HAP-1 (cell line): ENCODE data around the gene ERCC6L.
"Not testable (repeated sequence)": the region's sequence is repeated elsewhere in the genome, so short reads cannot be mapped to it uniquely, and the experiment has no call there.

Experiments used
- DNase-seq, 2 experiments: peaks; one replicate each; pipeline ENCODE4 v3.0.0-alpha.2; 2016 to 2020; ENCODE audit warnings: low spot score in 2 of 2
- H3K27me3 ChIP-seq: fragments of 250-450 bp; sonication (Bioruptor Pico); 2 replicates; pipeline ENCODE4 v1.5.1; 2020; ENCODE audit warnings: low read depth, mild to moderate bottlenecking, moderate library complexity
- H3K36me3 ChIP-seq: fragments of 250-450 bp; sonication (Bioruptor Pico); replicated peaks from 2 replicates; pipeline ENCODE4 v1.5.1; 2020; ENCODE audit warnings: mild to moderate bottlenecking
- H3K4me1 ChIP-seq: fragments of 250-450 bp; sonication (Bioruptor Pico); 2 replicates; pipeline ENCODE4 v1.5.1; 2020; ENCODE audit warnings: mild to moderate bottlenecking
- H3K4me3 ChIP-seq: fragments of 250-450 bp; sonication (Bioruptor Pico); 2 replicates; pipeline ENCODE4 v1.5.1; 2020; ENCODE audit warnings: mild to moderate bottlenecking, moderate library complexity
- H3K9me3 ChIP-seq: fragments of 250-450 bp; sonication (Bioruptor Pico); 2 replicates; pipeline ENCODE4 v1.5.1; 2020; ENCODE audit warnings: mild to moderate bottlenecking, moderate library complexity
- in situ Hi-C: fragments of 300-500 bp; cut with MboI; formaldehyde crosslinking; loops from 3 replicates; pipeline ENCODE4 v1.14.3; 2020; ENCODE audit warnings: low sequenced_read_pairs, inconsistent platforms, mixed read lengths

The ERCC6L gene

DNA sequence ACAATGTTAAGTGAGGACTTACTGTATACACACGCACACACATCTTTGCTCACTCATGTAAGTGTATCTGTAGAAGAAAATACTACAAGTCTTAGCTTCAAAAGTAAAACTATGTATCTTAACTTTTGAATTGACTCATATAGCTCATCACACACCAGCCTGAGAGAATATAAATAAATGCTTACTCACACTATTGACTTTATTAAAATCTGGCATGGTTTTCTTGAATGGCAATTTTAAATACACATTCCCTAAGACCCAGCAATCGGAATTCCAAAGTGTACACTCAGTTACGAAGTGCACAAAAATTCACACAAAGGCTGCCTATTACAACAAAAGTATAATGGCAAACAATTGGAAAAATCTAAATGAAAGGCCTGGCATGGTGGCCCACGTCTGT is 2.0 kb downstream of the ERCC6L start:
- H3K4me1 ChIP-seq, result peaks cover 5% of the 10 kb centered on the region
- H3K27me3 ChIP-seq, result no peaks in the 10 kb centered on the region
- no peak for DNase-seq
- peaks cover 20% of the 10 kb centered on the region for H3K36me3 ChIP-seq
- H3K9me3 ChIP-seq, result no peaks in the 10 kb centered on the region
- in situ Hi-C loops, result no loop called here
- no peak overlapping the region for H3K4me3 ChIP-seq

DNA sequence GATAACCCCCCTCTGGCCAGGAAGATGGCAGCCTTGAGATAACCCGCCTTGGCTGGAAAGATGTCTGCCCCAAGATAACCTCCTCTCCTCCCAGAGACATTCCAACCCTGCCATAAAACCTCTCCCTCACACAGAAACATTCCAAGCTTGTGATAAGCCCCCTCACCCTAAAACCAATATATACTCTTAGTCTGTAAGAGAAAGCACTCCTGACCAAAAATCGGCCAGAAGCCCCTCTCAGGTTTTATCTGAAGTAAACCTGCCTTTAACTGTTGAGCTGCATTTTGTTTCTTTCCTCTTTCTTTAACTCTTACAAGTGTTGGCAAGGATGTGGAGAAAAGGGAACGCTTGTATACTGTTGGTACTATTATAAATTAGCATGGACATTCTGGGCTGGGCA is 8.5 kb downstream of the ERCC6L start:
- in situ Hi-C loops, result no loop called here
- Histone ChIP-seq H3K4me3 (no peak overlapping the region), H3K9me3 (peaks cover 8% of the 10 kb centered on the region), H3K36me3 (peaks cover 23% of the 10 kb centered on the region), H3K27me3 (no peaks in the 10 kb centered on the region), H3K4me1 (peaks cover 10% of the 10 kb centered on the region)
- DNase-seq, result no peak

DNA sequence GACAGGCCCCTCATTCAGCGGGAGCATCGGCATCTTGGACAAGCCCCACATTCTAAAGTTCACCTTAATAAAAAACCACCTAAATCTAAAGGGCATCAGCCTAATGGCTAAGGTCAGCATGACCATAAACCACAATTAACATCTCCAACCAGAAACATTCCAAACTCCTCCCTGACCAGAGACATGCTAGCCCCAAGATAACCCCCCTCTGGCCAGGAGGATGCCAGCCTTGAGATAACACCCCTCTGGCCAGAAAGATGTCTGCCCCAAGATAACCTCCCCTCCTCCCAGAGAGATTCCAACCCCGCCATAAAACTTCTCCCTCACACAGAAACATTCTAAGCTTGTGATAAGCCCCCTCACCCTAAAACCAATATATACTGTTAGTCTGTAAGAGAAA is 18.5 kb downstream of the ERCC6L start:
- H3K9me3 ChIP-seq, H3K4me1 ChIP-seq, H3K4me3 ChIP-seq, H3K36me3 ChIP-seq, in situ Hi-C loops, DNase-seq, H3K27me3 ChIP-seq: not testable (repeated sequence)

DNA sequence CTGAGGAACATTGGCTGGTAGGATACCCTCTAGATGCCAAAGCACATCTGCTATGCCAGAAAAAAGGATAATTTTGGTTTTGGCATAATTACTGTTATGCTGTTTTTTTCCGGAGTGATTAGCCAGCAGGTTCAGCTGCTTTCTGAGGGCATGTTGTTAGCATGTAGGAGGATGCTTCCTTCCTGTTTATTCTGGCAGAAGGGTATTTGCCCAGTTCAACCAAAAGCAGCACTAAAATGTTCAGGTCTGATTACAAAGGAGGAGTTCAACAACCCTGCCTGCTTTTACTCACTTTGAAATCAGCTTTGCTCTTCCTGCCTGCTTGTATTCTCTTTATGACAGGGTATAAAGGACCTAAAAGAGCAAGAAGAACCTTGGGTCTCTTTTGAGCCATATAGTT is 21.9 kb downstream of the ERCC6L start:
- no peak overlapping the region for H3K4me3 ChIP-seq
- in situ Hi-C loops, result no loop called here
- H3K36me3 ChIP-seq, result peaks cover 6% of the 10 kb centered on the region
- no peaks in the 10 kb centered on the region for H3K4me1 ChIP-seq
- no peak for DNase-seq
- H3K9me3 ChIP-seq, result peaks cover 3% of the 10 kb centered on the region; the same call in 1 of the 2 replicates
- no peaks in the 10 kb centered on the region for H3K27me3 ChIP-seq

DNA sequence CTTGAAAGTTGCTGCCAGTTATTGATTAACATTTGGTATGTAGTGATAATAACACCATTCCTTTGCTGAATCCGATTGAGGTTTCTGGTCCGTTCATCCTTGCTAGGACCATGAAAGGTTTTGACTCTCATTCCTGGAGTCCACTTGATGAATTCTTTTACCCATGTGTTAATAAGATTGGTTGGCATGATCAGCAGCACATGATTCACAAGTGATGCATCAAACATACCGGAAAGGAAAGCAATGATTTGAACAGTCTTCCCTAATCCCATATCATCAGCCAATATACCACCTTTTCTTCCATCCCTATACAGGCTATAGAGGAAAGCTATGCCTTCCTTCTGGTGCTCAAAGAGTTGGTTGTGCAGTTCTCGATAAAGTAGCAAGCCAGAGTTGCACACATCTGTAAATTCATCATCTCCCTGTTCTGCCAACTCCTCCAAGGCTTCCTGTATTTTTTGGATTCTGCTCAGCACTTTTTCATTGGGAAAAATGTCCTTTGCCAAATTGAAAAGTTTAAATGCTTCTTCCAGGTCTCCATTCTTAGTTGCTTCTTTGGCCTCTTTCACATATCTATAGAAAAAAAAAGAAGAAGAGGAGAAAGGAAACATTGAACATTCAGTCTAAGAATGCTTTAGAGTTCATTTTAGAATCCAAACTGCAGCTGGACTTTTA is 30.6 kb downstream of the ERCC6L start:
- H3K4me3 ChIP-seq, result no peak overlapping the region
- DNase-seq, result no peak
- H3K4me1 ChIP-seq, result peaks cover under 1% of the 10 kb centered on the region
- in situ Hi-C loops, result no loop called here
- no peaks in the 10 kb centered on the region for H3K9me3 ChIP-seq
- H3K36me3 ChIP-seq, result peaks cover 28% of the 10 kb centered on the region
- no peaks in the 10 kb centered on the region for H3K27me3 ChIP-seq

- in situ Hi-C loops, result no loop called here
- Histone ChIP-seq H3K4me1 (peaks cover 9% of the 10 kb centered on the region), H3K4me3 (no peak overlapping the region), H3K9me3 (no peaks in the 10 kb centered on the region), H3K27me3 (no peaks in the 10 kb centered on the region), H3K36me3 (peaks cover 28% of the 10 kb centered on the region)
- no peak for DNase-seq
Measured at GRCh38 chrX:72207366-72207765, 31.5 kb downstream of the ERCC6L start.

- H3K36me3 ChIP-seq, result peaks cover 28% of the 10 kb centered on the region
Measured at GRCh38 chrX:72205706-72206105, 33.1 kb downstream of the ERCC6L start.

GRCh38 chrX:72203421-72203820 is 35.4 kb downstream of the ERCC6L start:
- Histone ChIP-seq H3K27me3 (no peaks in the 10 kb centered on the region), H3K4me1 (peaks cover 19% of the 10 kb centered on the region), H3K36me3 (peaks cover 41% of the 10 kb centered on the region), H3K4me3 (no peak overlapping the region), H3K9me3 (no peaks in the 10 kb centered on the region)
- no peak for DNase-seq
- in situ Hi-C loops, result no loop called here

More at GRCh38 chrX:72205706-72206105, 33.1 kb downstream of the ERCC6L start:
- H3K27me3 ChIP-seq, result no peaks in the 10 kb centered on the region
- DNase-seq, result no peak
- H3K4me1 ChIP-seq, result peaks cover 19% of the 10 kb centered on the region
- H3K4me3 ChIP-seq, result no peak overlapping the region
- in situ Hi-C loops, result no loop called here
- H3K9me3 ChIP-seq, result no peaks in the 10 kb centered on the region

DNA sequence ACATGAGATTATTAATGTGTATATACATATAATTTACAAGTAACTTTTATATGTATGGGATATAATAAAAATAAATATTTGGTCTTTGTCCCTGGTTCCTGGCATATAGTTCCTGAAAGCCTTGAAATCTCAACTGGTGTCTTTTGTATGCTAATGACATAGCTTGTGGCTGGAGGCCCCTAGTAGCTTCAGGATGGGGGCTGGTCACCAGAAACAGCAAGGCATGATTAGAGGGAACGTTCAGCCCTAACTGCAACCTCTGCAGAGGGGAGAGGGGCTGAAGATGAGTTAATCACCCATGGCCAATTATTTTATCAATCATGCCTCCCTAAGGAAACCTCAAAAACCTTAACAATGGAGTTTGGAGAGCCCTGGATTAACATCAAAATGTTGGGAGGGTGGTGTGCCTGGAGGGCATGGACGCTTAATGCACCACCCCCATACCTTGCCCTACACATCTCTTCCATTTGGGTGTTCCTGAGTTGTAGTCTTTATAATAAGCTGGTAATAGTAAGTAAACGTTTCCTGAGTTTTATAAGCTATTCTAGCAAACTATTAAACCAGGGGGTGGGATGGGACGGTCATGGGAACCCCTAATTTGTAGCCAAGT is 35.9 kb downstream of the ERCC6L start:
- no peak overlapping the region for H3K4me3 ChIP-seq
- H3K27me3 ChIP-seq, result no peaks in the 10 kb centered on the region
- in situ Hi-C loops, result no loop called here
- H3K9me3 ChIP-seq, result no peaks in the 10 kb centered on the region
- H3K4me1 ChIP-seq, result peaks cover 19% of the 10 kb centered on the region
- peaks cover 41% of the 10 kb centered on the region for H3K36me3 ChIP-seq
- DNase-seq, result peak; percentile 55 to 66

GRCh38 chrX:72201836-72202536 is 36.8 kb downstream of the ERCC6L start:
- no peaks in the 10 kb centered on the region for H3K27me3 ChIP-seq
- H3K4me1 ChIP-seq, result peaks cover 19% of the 10 kb centered on the region
- no peak for DNase-seq
- H3K36me3 ChIP-seq, result peaks cover 38% of the 10 kb centered on the region
- H3K4me3 ChIP-seq, result no peak overlapping the region
- in situ Hi-C loops, result no loop called here
- H3K9me3 ChIP-seq, result no peaks in the 10 kb centered on the region

- peaks cover 18% of the 10 kb centered on the region for H3K36me3 ChIP-seq
- no peak for DNase-seq
- H3K27me3 ChIP-seq, result no peaks in the 10 kb centered on the region
- in situ Hi-C loops, result no loop called here
- peaks cover 10% of the 10 kb centered on the region for H3K4me1 ChIP-seq
- no peaks in the 10 kb centered on the region for H3K9me3 ChIP-seq
- H3K4me3 ChIP-seq, result peak overlapping the region; percentile 80; the same call in 1 of the 2 replicates
Measured at GRCh38 chrX:72182924-72183323, 55.9 kb downstream of the ERCC6L start.

DNA sequence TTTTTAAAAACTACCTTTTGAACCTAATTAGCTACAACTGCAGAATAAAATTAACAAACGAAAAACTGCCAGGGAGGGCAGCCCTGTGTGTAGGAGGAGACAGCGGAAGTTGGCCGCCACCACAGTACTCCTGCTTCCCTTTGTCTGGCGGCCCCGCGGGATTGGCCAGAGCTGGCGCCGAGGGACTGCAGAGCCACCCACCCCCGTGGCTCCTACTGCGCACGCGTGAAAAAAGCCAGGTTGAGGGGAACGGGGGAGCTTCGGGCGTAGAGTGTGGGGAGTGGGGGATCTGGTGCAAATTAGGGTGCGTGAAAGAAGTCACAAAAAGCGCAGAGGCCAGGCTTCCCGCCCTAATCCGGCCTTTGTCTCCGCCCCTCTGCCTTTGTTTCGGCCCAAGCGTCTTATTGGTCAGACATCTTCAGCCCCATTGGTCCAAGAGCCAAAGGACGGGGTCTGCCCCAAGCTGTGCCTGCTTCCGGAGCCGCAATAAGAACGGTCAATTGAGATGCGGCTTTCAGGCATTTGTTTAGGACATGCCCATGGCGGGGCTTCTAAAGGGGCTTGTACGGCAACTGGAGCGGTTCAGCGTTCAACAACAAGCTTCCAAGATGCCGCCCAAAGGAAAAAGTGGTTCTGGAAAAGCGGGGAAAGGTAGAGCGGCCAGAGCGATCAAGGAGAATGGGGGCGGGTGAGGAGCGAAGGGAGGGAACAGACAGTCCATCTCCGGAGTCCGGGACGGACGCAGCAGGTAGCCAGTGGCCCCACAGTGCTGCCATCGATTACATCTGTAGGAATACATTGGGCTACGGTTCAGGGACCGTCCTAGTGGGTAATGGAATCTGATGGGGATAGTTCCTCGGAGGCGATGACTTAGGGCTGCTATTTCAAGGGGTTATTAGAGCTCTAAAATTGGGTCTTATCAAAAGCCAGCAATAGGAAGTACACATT is 57.4 kb downstream of the ERCC6L start, which contains the start of gene PIN4:
Gene PIN4 (plus strand): TSS at position 580 of the 948 bp plus-strand sequence. CDS start 29 bp downstream, at position 609.
- in situ Hi-C loops, result no loop called here
- Histone ChIP-seq H3K4me1 (peaks cover 10% of the 10 kb centered on the region), H3K36me3 (peaks cover 8% of the 10 kb centered on the region), H3K27me3 (no peaks in the 10 kb centered on the region), H3K9me3 (no peaks in the 10 kb centered on the region), H3K4me3 (peak within 1 kb of the TSS; percentile 80)
- DNase-seq, result peak; percentile 99

GRCh38 chrX:72180539-72180938 is 58.3 kb downstream of the ERCC6L start:
- no peaks in the 10 kb centered on the region for H3K27me3 ChIP-seq
- H3K36me3 ChIP-seq, result peaks cover 5% of the 10 kb centered on the region; the same call in 1 of the 2 replicates
- H3K9me3 ChIP-seq, result no peaks in the 10 kb centered on the region
- peak overlapping the region; percentile 80 for H3K4me3 ChIP-seq
- in situ Hi-C loops, result no loop called here
- DNase-seq, result no peak
- peaks cover 10% of the 10 kb centered on the region for H3K4me1 ChIP-seq
